Liver (tissue), 9 donors: Measurements from ENCODE around the gene BTBD6. TPM values are rescaled to one million over a fixed set of nuclear protein-coding genes. Genes with fewer than 3 reads are reported as not detected.

ENCODE experiments used
- DNase-seq: peaks from one replicate; pipeline ENCODE4 v3.0.0-alpha.2; 2017; ENCODE audit warnings: low spot score
- H3K27ac ChIP-seq, 2 donors: one replicate each; pipeline ENCODE4 v1.7.0; 2013; ENCODE audit warnings: inconsistent platforms in 2 of 2, low read length in 2 of 2, control low read depth in 1 of 2, low read depth in 1 of 2, mild to moderate bottlenecking in 1 of 2
- H3K27me3 ChIP-seq, 4 donors: one replicate each; pipeline versions ENCODE4 v1.6.1 to v1.7.0; 2013; ENCODE audit warnings: low read length in 3 of 4, inconsistent platforms in 1 of 4, mild to moderate bottlenecking in 1 of 4, moderate library complexity in 1 of 4; ENCODE audit not compliant: control insufficient read depth in 4 of 4, insufficient read depth in 4 of 4
- H3K36me3 ChIP-seq, 4 donors: one replicate each; pipeline versions ENCODE4 v1.6.1 to v1.7.0; 2013; ENCODE audit warnings: low read length in 3 of 4, mild to moderate bottlenecking in 3 of 4, low read depth in 1 of 4, moderate library complexity in 1 of 4; ENCODE audit not compliant: control insufficient read depth in 4 of 4, insufficient read depth in 3 of 4
- H3K4me1 ChIP-seq, 4 donors: one replicate each; pipeline versions ENCODE4 v1.6.1 to v1.7.0; 2013; ENCODE audit warnings: low read length in 3 of 4, mild to moderate bottlenecking in 3 of 4, moderate library complexity in 1 of 4; ENCODE audit not compliant: control insufficient read depth in 4 of 4, insufficient read depth in 4 of 4
- H3K4me3 ChIP-seq, 3 donors: one replicate each; pipeline versions ENCODE4 v1.6.1 to v1.7.0; 2013; ENCODE audit warnings: low read length in 3 of 3, control low read depth in 1 of 3, low read depth in 1 of 3, mild to moderate bottlenecking in 1 of 3
- H3K9ac ChIP-seq, 2 donors: one replicate each; pipeline ENCODE4 v1.7.0; 2013; ENCODE audit warnings: low read length in 2 of 2, mild to moderate bottlenecking in 2 of 2, moderate library complexity in 2 of 2, control low read depth in 1 of 2, low read depth in 1 of 2
- H3K9me3 ChIP-seq, 4 donors: one replicate each; pipeline versions ENCODE4 v1.6.1 to v1.7.0; 2013; ENCODE audit warnings: low read length in 3 of 4; ENCODE audit not compliant: control insufficient read depth in 4 of 4
- CTCF ChIP-seq: fragments of 150-350 bp; IDR thresholded peaks from 2 replicates; pipeline ENCODE4 v1.5.1; 2017; ENCODE audit warnings: improper control_type of control experiment, low read depth, low read length; ENCODE audit not compliant: missing input control
- EGR1 ChIP-seq, 2 donors: IDR thresholded peaks; 2 replicates each; pipeline ENCODE4 v1.6.1; 2016 to 2018; ENCODE audit warnings: antibody characterized with exemption in 2 of 2, low read depth in 2 of 2
- FOXA1 ChIP-seq: IDR thresholded peaks from 2 replicates; pipeline ENCODE4 v1.6.1; 2016; ENCODE audit warnings: antibody characterized with exemption
- FOXA2 ChIP-seq: IDR thresholded peaks from 2 replicates; pipeline ENCODE4 v1.6.1; 2016; ENCODE audit warnings: antibody characterized with exemption
- GABPA ChIP-seq, 2 donors: IDR thresholded peaks in 1 of 2; conservative IDR thresholded peaks in 1 of 2; 2 replicates each; pipeline ENCODE4 v1.6.1; 2016; ENCODE audit warnings: antibody characterized with exemption in 2 of 2, mild to moderate bottlenecking in 1 of 2, moderate library complexity in 1 of 2
- HNF4A ChIP-seq, 2 donors: conservative IDR thresholded peaks; 2 replicates each; pipeline ENCODE4 v1.6.1; 2016; ENCODE audit warnings: antibody characterized with exemption in 2 of 2, mild to moderate bottlenecking in 2 of 2
- HNF4G ChIP-seq: IDR thresholded peaks from 2 replicates; pipeline ENCODE4 v1.6.1; 2016; ENCODE audit warnings: antibody characterized with exemption
- JUND ChIP-seq, 2 donors: IDR thresholded peaks; 2 replicates each; pipeline ENCODE4 v1.6.1; 2016; ENCODE audit warnings: antibody characterized with exemption in 2 of 2
- NR2F2 ChIP-seq: IDR thresholded peaks from 2 replicates; pipeline ENCODE4 v1.6.1; 2016; ENCODE audit warnings: antibody characterized with exemption
- RAD21 ChIP-seq, 2 donors: IDR thresholded peaks; 2 replicates each; pipeline ENCODE4 v1.6.1; 2016; ENCODE audit warnings: antibody characterized with exemption in 2 of 2, mild to moderate bottlenecking in 2 of 2
- REST ChIP-seq: IDR thresholded peaks from 2 replicates; pipeline ENCODE4 v1.6.1; 2016; ENCODE audit warnings: antibody characterized with exemption, mild to moderate bottlenecking
- RXRA ChIP-seq, 2 donors: IDR thresholded peaks; 2 replicates each; pipeline ENCODE4 v1.6.1; 2017 to 2018; ENCODE audit warnings: antibody characterized with exemption in 2 of 2, mild to moderate bottlenecking in 1 of 2
- SP1 ChIP-seq: IDR thresholded peaks from 2 replicates; pipeline ENCODE4 v1.6.1; 2018; ENCODE audit warnings: antibody characterized with exemption, mild to moderate bottlenecking
- TAF1 ChIP-seq: conservative IDR thresholded peaks from 2 replicates; pipeline ENCODE4 v1.6.1; 2016; ENCODE audit warnings: antibody characterized with exemption, mild to moderate bottlenecking
- YY1 ChIP-seq: IDR thresholded peaks from 2 replicates; pipeline ENCODE4 v1.6.1; 2016; ENCODE audit warnings: antibody characterized with exemption, mild to moderate bottlenecking
- ZBTB33 ChIP-seq: IDR thresholded peaks from 2 replicates; pipeline ENCODE4 v1.6.1; 2016; ENCODE audit warnings: antibody characterized with exemption
- WGBS: extraction: QIAGEN DNeasy Blood & Tissue Kit; methylation state at CpG from one replicate; pipeline ENCODE4 v1.1.7; 2013; 5-methylcytosine and 5-hydroxymethylcytosine counted together
- polyA plus RNA-seq, 2 donors: library from polyadenylated mRNA; stranded (reverse) in 1 of 2; unstranded in 1 of 2; fragments of 200-250 nt in 1 of 2; fragments of >200 nt in 1 of 2; fragmentation: Nextera tagmentation in 1 of 2; extraction: Ambion mirVana in 1 of 2; gene quantifications; one replicate each; pipeline versions ENCODE4 v1.2.1 to v1.2.3, GENCODE V29; 2013 to 2015
- total RNA-seq, 2 donors: library from RNA; depleted of rRNA; stranded (reverse); fragments of >200 nt; gene quantifications; one replicate each; pipeline ENCODE4 v1.2.3, GENCODE V29; 2014
- TF ChIP-seq, protein P1 (sequence below): IDR thresholded peaks from 2 replicates; pipeline ENCODE4 v1.6.1; 2016; ENCODE audit warnings: antibody characterized with exemption
- TF ChIP-seq, protein P2 (sequence below): IDR thresholded peaks from 2 replicates; pipeline ENCODE4 v1.6.1; 2016; ENCODE audit warnings: antibody characterized with exemption
- donor health status: healthy.
- donor health status: healthy.
- donor health status: healthy.
- donor health status: healthy.
- donor health status: healthy.

Gene BTBD6
- total and polyA plus RNA-seq, 4 donors: 5.8 to 18.1 (median 16.7) TPM

GRCh38 chr14:105244334-105244733 is 4.0 kb upstream of the BTBD6 start:
- no peaks in the 10 kb centered on the region for H3K36me3 ChIP-seq
- no peaks in the 10 kb centered on the region for H3K9me3 ChIP-seq
- no peak overlapping the region for H3K4me3 ChIP-seq
- no peak overlapping the region for H3K9ac ChIP-seq
- no peaks in the 10 kb centered on the region for H3K27me3 ChIP-seq
- TF ChIP-seq ZBTB33 (no peak), NR2F2 (no peak), YY1 (no peak), REST (no peak), JUND (IDR thresholded peaks at IDR 0.05) (no peak), HNF4A (conservative IDR thresholded peaks at IDR 0.05) (no peak), GABPA (IDR thresholded peaks at IDR 0.05 in 1 of 2, conservative IDR thresholded peaks at IDR 0.05 in 1 of 2) (no peak), FOXA1 (no peak)
- TF ChIP-seq, protein P1, sequence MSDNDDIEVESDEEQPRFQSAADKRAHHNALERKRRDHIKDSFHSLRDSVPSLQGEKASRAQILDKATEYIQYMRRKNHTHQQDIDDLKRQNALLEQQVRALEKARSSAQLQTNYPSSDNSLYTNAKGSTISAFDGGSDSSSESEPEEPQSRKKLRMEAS: no peak
- no peak for DNase-seq
- 89% methylated on average over 10 of the region's 10 CpGs for WGBS
- no peak overlapping the region for H3K27ac ChIP-seq
- peaks cover 5 to 16% (median 14%) of the 10 kb centered on the region in 4 donors for H3K4me1 ChIP-seq

DNA sequence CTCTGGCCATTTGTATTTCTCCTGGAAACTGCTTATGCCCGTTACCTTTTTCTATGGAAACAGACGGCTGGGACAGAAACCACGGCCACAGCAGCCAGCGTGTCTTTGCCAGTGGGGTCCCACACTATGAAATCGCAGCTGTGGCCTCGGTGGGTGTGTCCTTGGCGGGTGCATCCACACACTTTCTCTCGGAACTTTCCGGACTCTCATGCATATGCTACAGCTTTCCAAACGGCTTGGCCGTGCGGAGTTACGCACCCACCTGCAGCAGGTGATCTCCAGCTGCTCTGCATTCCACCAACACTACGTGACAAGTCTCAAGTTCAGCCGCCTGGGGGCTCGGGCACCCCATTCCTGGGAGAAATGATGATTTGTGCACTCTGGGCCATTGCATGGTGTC is 1.3 kb upstream of the BTBD6 start:
- 96% methylated on average over 16 of the region's 16 CpGs for WGBS
- TF ChIP-seq ZBTB33 (no peak), RAD21 (IDR thresholded peaks at IDR 0.05) (no peak), HNF4G (no peak), RXRA (IDR thresholded peaks at IDR 0.05) (no peak), FOXA1 (no peak), GABPA (IDR thresholded peaks at IDR 0.05 in 1 of 2, conservative IDR thresholded peaks at IDR 0.05 in 1 of 2) (no peak), EGR1 (IDR thresholded peaks at IDR 0.05; ENCODE audit: low read depth in 2 of 2) (no peak), YY1 (no peak), SP1 (no peak), FOXA2 (no peak), HNF4A (conservative IDR thresholded peaks at IDR 0.05) (no peak), NR2F2 (no peak), TAF1 (no peak), CTCF (no peak)
- TF ChIP-seq, protein P2, sequence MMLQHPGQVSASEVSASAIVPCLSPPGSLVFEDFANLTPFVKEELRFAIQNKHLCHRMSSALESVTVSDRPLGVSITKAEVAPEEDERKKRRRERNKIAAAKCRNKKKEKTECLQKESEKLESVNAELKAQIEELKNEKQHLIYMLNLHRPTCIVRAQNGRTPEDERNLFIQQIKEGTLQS: no peak
- TF ChIP-seq, protein P1: no peak
- peaks cover 0 to 10% (median 4%) of the 10 kb centered on the region in 4 donors for H3K36me3 ChIP-seq

More for the DNA sequence above, 1.3 kb upstream of the BTBD6 start:
- no peak overlapping the region for H3K9ac ChIP-seq
- no peak overlapping the region for H3K27ac ChIP-seq
- peaks cover 5 to 16% (median 14%) of the 10 kb centered on the region in 4 donors for H3K4me1 ChIP-seq
- H3K9me3 ChIP-seq: no peaks in the 10 kb centered on the region
- no peaks in the 10 kb centered on the region for H3K27me3 ChIP-seq
- no peak overlapping the region for H3K4me3 ChIP-seq
- DNase-seq: no peak
